SK-N-SH (cell line): Measurements from ENCODE around the gene OR2B6.

ENCODE experiments used
- CTCF ChIP-seq: fragments of 200-600 bp; sonication (generic); IDR thresholded peaks from 2 replicates; pipeline ENCODE4 v1.6.1; 2017; ENCODE audit warnings: antibody characterized with exemption, mild to moderate bottlenecking, moderate library complexity
- EZH2phosphoT487 ChIP-seq: fragments of 200-600 bp; sonication (generic); IDR thresholded peaks from 2 replicates; pipeline ENCODE4 v1.6.1; 2017; ENCODE audit warnings: low read depth, mixed run types, mild to moderate bottlenecking, antibody characterized with exemption, moderate library complexity, borderline replicate concordance
- FOXJ3 ChIP-seq: sonication (generic); formaldehyde crosslinking; IDR thresholded peaks from 2 replicates; pipeline ENCODE4 v1.5.1; 2020; ENCODE audit warnings: mild to moderate bottlenecking, missing genetic modification reagents
- JUND ChIP-seq: IDR thresholded peaks from 2 replicates; pipeline ENCODE4 v1.4.0; 2012
- MAX ChIP-seq: IDR thresholded peaks from 2 replicates; pipeline ENCODE4 v1.4.0; 2012; ENCODE audit warnings: low read depth
- POLR2AphosphoS5 ChIP-seq: IDR thresholded peaks from 2 replicates; pipeline ENCODE4 v1.6.1; 2012; ENCODE audit warnings: low read depth, low read length
- RAD21 ChIP-seq: IDR thresholded peaks from 2 replicates; pipeline ENCODE4 v1.6.1; 2012; ENCODE audit warnings: mild to moderate bottlenecking, low read length
- RCOR1 ChIP-seq: fragments of 150-350 bp; IDR thresholded peaks from 2 replicates; pipeline ENCODE4 v1.6.1; 2017; ENCODE audit warnings: antibody characterized with exemption, low read length
- SMC3 ChIP-seq: IDR thresholded peaks from 2 replicates; pipeline ENCODE4 v1.6.1; 2012; ENCODE audit warnings: low read depth, low read length, improper control_type of control experiment
- TAF1 ChIP-seq: IDR thresholded peaks from 2 replicates; pipeline ENCODE4 v1.6.1; 2012; ENCODE audit warnings: low read depth, mild to moderate bottlenecking, low read length, moderate library complexity, borderline replicate concordance
- TCF12 ChIP-seq: IDR thresholded peaks from 2 replicates; pipeline ENCODE4 v1.4.0; 2012
- TEAD4 ChIP-seq: IDR thresholded peaks from 2 replicates; pipeline ENCODE4 v1.4.0; 2012; ENCODE audit warnings: mild to moderate bottlenecking, borderline replicate concordance; ENCODE audit not compliant: insufficient read depth
- TF ChIP-seq, protein P1 (sequence below): IDR thresholded peaks from 2 replicates; pipeline ENCODE4 v1.4.0; 2012; ENCODE audit warnings: low read depth, borderline replicate concordance

DNA sequence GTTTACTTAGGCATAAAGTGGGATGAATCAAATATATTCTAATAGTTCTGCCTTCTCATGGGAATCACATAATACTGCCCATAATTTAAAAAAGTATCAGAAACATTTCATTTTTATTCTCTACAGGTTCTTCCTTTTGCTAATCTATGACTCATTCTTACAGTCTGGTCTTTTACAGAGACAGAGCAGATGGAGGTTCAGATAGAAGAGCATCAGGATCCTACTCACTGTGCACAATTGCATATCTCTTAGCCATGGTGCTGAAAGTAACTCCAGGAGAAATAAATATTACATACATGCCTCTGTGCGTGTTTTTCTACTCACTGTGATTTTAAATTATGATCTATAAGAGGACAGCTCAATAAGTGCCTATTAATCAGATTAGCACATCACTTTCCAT lies 16.3 kb upstream of the OR2B6 start:
- no peak for TF ChIP-seq CTCF
- TF ChIP-seq RCOR1: no peak
- TF ChIP-seq POLR2AphosphoS5: no peak
- TF ChIP-seq TAF1: no peak
- TF ChIP-seq FOXJ3 (CRISPR knock-in tag): no peak
- no peak for TF ChIP-seq MAX
- no peak for TF ChIP-seq SMC3
- TF ChIP-seq, protein P1, sequence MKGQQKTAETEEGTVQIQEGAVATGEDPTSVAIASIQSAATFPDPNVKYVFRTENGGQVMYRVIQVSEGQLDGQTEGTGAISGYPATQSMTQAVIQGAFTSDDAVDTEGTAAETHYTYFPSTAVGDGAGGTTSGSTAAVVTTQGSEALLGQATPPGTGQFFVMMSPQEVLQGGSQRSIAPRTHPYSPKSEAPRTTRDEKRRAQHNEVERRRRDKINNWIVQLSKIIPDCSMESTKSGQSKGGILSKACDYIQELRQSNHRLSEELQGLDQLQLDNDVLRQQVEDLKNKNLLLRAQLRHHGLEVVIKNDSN: no peak
- no peak for TF ChIP-seq EZH2phosphoT487
- no peak for TF ChIP-seq JUND
- TF ChIP-seq RAD21: no peak
- no peak for TF ChIP-seq TCF12
- no peak for TF ChIP-seq TEAD4
